SHP77 treated with DMSO at 0.1 percent for 48 hours (cell line): Measurements from ENCODE around the gene SPTBN1.
"Not testable (repeated sequence)": the region's sequence is repeated elsewhere in the genome, so short reads cannot be mapped to it uniquely, and the experiment has no call there.

ENCODE experiments used
- DNase-seq: peaks from one replicate; lab custom pipeline; 2025; lab: John Stamatoyannopoulos, UW

The SPTBN1 gene

DNA sequence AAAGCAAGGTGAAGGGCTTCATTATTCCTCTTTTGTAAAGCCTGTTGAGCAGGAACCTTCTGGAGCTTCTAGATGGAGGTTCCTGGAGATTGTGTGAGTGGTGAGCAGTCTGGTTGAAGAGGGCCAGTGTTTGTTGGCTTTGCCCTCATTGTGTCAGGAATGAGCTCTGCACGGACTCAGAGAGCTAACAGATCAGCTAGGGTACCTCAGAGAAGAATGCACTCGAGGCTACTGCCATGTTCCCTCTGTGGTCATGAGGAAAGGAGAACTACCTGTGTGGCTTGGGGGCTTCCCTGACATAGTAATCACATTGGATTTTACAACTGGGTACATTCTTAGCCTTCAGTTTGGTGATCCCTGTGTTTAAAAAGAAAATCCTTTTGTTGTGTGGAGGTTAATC, 46.6 kb downstream of the SPTBN1 start:
- no peak for DNase-seq

DNA sequence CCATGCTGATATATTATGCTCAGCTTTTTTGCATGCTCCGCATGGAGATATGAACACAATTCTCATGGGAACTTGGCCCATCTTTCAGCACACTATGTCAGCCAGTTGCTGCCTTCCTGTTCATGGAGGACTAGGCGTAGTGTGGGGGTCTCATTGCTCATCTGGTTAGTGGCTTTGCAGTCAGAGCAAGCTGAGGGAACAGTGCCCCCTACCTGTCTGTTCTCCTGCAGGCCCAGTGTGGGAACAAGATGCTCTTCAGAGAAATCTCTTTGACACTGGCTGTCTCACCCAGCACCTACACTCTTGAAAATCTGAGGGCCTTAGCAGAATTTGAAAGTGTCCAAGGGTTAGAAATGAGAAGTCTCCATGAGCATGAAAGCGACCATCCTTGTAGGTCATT, 47.1 kb downstream of the SPTBN1 start:
- peak; percentile 12 for DNase-seq

DNA sequence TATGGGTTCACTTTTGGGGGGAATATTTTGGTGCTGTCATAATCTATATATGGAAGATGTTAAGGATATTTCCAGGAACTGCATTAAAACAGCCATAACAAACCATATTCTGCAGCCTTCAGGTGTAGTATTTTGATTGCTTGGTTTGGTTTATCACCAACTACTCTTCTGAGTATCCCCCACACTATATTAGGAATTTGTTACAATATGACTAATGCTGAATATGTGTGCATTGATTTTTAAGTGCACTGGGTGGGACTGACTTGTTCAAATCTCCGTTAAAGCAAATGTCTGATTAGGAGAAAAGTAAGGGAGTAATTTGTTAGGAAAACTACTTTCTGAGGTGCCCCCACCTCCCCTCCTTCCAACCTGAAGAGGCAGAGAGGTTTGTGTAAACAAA, 47.7 kb downstream of the SPTBN1 start:
- DNase-seq: no peak

DNA sequence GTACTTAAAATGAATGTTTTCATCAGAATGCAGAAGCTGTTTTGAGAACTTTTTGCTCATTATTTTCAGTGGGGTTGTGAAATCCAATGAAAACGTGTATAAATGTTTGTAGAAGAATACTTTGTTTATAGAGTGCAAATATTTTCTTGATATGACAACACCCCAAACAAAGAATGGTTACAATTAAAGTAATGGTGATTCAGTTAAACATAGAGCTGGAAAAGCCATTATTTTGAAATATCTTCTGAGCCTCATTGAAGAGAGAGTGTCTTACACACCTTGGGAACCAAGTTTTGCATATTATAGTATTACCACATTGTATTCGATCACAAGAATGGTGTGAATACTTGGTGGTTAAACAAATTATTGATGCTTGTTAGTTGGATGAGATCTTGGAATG, 48.7 kb downstream of the SPTBN1 start:
- no peak for DNase-seq

DNA sequence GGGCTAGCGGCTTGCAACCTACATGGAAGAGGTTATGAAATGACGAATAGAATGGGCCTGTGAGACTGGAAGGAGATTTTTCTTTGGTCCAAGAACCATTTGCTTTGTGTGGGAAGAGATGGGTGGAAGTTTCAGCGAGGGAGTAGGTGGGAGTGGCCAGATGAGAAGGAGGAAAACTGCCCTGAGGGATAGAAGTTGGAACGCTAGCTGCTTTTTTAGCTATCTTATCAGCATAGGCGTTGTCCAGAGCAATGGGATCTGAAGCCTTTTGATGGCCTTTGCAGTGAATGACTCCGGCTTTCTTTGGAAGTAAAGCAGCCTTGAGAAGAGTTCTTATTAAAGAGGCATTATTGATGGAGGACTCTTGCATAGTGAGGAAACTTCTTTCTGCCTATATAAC, 52.4 kb downstream of the SPTBN1 start:
- DNase-seq: no peak

DNA sequence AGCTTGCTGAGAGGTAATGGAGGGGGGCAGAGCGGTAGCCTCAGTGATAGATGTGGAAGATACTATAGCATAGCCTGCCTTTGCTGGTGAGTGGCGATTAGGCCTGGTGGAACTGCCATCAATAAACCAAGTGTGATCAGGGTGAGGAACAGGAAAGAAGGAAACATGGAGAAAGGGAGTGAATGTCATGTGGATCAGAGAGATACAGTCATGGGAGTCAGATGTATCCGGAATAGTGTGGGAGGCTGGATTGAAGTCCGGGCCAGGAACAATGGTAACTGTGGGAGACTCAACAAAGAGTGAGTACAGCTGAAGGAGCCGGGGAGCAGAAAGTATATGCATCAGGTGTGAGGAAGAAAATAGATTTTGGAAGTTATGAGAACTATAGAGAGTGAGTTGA, 52.9 kb downstream of the SPTBN1 start:
- not testable (repeated sequence) for DNase-seq

DNA sequence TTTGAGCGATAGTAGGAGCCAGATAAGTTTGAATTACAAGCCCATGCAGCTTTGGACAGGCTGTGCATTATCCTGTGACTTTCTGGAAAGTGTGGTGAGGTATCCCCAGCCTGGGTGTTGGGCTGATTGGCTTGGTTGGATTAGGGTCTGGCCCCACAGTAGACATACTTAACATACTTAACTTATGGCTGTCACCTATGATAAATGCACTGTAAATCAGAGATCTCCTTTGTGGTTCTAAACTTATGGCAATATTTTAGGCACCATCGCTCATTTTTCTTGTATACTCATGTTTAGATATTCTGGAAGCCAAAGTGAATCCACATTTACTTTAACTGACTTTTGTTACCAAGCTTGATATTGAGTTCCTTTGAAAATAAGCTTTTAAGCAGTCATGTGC, 54.8 kb downstream of the SPTBN1 start:
- no peak for DNase-seq

DNA sequence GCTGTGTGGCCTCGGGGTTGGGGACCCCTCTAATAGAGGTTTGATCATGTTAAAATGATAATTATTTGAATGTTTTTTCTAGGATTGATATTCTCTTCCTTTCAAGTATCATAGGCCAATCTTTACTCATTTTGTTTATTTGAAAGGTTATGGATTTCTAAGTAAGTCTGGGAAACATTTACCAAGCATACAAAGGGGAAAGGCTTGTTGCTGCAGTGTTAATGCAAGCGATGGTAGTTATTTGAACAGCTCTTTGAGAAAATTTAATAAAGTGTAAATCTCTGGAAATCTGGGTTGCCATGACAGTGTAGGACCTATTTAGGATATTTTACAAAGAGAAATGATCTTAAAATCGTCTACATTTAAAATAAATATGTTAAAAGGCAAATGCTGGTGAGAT, 56.1 kb downstream of the SPTBN1 start:
- no peak for DNase-seq

DNA sequence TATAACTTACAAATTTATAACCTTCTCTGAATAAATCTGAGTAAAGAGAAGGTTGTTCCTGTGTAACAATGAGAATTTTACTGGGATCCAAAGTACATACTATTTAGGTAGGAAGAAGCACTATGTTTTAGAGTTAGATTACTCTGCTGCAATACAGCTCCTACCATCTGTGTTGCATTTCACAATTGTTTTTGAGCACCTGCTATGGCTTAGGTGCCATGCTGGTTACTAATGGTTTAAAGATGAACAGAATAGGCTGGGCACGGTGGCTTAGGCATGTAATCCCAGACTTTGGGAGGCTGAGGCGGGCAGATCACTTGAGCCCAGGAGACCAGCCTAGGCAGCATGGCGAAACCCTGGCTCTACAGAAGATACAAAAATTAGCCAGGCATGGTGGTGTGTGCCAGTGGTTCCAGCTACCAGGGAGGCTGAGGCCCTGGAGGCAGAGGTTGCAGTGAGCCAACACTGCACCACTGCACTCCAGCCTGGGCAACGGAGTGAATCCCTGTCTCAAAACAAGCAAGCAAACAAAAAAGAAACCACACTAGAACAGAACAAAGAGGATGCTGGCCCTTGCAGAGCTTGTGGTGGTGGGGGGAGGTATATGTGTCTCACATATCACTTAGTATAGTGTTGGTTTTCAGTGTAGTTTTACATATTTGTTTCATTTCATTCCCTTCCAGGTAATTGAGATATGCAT, 56.7 kb downstream of the SPTBN1 start:
- DNase-seq: no peak

DNA sequence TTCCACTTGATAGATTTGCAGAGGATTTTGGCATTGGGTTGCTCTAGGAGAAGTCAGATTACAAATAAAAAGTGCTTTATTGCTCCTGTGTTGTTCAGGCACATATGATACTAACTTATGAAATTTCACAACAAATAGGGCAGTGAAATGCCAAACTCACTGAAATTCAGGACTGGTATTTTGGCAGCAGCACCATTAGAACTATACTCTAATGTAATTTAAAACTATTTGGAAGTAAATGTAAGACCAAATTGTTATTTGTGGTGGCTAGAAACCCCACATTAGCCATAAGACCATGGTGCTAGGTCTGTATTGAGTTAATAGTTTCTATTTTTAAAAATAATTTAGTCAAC, 57.2 kb downstream of the SPTBN1 start:
- DNase-seq: no peak

DNA sequence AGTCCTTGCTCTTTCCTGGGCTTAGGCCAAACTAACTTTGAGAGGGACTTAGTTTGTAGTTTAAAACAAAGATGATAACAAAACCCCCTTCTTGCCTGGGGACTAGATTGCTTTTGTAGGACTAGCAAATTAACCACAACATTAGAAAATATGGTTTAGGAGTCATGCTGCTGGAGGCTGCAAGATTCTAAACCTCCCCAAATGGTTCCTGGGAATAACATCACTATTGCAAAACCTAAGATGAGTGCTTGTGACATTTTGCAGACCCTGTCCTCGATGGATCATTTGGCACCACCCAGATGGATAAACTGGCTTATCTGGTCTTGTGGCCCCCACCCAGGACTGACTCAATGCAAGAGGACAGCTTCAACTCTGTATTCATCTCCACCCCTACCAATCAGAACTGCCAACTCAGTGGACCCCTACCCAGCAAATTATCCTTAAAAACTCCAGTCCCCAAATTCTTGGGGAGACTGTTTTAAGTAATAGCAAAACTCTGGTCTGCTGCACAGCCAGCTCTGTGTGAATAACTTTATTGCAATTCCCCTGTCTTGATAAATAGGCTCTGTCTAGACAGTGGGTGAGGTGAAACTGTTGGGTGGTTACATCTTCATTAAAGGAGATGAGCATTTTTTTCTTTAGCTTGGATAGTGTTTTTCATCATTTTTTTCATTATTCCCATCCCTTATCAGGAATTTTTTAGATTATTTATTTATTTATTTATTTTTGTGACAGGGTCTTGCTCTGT, 58.9 kb downstream of the SPTBN1 start:
- DNase-seq: no peak

DNA sequence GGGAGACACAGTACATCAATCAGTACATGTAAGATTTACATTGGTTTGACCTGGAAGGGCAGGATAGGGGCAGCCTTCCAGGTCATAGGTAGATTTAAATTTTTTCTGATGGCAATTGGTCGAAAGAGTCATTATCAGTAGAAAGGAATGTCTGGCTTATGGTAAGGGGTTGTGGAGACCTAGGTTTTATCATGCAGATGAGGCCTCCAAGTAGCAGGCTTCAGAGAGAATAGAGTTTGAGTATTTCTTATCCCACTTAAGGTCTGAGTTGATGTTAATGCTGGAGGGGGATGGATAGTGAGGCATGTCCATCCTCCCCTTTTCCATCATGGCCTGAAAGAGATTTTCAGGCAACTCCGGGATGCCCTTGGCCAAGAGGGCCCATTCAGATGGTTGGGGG, 60.7 kb downstream of the SPTBN1 start:
- no peak for DNase-seq

DNA sequence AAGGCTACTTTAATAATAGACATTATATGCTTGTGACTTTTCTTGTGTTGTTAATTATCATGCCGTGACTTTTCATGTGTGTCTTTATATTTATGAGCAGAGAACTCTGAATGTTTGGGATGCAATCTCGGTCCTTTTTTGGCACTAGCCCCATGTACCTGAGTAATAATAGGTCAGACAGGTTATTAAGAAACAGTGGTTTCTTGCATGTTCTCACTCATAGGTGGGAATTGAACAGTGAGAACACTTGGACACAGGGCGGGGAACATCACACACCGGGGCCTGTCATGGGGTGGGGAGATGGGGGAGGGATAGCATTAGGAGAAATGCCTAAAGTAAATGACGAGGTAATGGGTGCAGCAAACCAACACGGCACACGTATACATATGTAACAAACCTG, 61.9 kb downstream of the SPTBN1 start:
- DNase-seq: not testable (repeated sequence)

DNA sequence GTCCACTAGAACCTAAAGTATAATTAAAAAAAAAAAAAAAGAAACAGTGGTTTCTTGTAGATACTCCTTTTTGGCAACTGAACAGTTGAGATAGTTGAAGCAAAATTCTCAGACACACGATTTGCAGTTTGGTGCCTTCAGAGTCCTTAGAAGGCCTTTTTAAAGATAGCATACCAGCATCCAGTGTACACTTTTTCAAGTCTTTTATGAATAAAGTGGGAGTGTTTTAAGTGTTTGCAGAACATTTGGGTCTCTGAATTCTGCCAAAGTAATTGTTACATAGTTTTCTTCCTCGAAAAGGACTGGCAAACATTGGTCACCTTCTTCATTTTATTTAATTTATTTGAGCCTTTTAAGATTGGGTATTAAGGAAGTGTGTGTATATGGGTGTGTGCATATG, 62.3 kb downstream of the SPTBN1 start:
- no peak for DNase-seq

DNA sequence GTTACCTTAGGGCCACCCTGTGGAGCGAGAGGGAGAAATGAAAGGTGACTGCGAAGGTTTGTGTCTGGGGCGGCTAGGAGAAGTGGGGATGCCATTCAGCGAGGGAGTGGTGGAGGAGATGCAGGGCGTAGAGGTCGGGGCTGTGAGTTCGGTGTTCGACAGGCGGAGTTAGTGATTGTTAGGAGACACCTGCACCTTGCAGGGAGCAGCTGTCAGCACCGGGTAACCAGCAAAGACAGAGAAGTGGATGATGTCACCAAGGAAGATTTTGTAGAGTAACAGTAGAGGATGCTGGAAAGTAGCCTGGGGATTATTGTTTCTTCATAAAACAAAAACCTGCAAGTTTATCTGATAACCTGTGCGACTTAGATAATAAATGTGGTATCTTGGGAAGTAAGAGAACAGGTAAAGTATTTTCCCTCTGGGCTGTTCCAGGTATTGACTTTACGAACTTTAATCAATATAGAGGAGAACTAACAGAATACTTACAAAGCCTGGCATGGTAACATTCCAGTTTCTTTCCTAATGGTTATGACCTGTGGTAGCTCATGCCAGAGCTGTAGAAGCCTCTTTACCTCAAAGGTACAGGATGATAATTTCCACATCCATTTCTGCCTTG, 63.8 kb downstream of the SPTBN1 start:
- DNase-seq: no peak

DNA sequence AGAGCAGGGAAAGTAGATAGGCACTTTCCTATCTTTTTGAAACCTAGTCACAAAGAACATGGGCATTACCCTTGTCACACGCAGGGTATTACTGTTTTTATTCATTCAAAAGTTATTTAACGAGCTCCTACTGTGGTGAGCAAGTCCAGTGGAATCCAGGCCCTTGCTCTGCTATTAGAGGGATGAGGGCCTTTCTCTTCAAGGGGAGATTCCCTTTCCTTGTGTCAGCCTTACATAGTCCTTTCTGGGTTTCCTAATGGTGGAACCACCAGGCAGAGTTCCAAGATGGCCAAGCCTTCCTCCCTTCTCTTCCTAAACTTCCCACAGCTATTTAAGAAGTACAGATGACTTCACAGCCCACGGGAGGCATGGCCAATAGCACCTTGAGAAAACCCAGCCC, 64.6 kb downstream of the SPTBN1 start:
- no peak for DNase-seq

DNA sequence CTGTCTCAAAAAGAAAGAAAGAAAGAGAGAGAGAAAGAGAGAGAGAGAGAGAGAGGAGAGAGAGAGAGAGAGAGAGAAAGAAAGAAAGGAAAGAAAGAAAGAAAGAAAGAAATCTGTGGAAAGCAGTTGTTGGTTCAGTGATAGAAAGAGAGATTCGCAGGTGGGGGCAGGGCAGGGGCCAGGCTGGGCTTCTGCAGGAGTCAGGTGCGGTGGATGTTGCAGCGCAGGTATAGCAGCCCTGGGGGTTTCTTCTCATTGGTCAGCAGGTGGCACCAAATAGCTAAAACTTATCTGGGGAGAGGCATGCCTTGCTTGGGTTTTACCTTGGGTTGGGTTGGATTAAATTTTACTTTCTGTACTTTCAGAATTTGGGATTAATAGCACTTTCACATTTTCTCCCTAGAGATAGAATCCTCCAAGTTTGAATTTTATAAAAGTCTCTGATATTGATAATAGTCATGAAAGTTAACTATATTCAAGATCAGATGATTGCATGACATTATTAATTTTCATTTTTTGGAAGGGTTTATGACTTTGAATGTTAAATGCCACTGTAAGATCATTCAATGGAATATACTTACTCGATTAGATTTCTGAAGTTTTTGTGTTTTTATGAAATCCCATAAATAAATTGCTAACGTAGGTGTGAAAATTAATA, 66.6 kb downstream of the SPTBN1 start:
- DNase-seq: peak; percentile 55

DNA sequence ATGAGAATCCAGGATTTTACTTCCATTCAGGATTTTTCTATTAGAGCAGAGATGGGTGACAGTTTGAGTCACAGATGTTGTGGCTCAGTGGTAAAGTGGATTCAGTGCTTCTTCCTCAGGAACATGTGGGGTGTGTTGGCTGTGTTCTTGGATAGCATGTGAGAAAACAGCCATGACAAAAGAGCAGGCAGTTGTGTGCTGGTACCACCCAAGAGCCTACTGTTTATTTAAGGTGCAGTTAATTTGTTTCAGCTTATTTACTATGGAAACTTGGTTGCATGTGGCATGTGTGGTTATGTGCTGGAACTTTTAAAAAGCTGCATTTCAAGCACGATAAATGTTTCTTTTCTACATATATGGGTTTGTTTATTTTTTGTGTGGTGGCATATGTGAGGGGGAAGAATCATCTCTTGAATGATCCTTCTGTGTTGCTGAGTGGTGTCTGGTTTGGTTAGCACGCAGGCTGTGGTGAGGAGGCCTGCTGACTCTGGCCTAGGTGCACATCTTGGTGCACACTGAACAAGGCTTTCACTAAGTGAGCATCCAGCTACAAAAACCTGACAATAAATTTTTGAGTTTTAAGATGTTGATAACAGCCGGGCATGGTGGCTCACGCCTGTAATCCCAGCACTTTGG, 67.3 kb downstream of the SPTBN1 start:
- DNase-seq: no peak

DNA sequence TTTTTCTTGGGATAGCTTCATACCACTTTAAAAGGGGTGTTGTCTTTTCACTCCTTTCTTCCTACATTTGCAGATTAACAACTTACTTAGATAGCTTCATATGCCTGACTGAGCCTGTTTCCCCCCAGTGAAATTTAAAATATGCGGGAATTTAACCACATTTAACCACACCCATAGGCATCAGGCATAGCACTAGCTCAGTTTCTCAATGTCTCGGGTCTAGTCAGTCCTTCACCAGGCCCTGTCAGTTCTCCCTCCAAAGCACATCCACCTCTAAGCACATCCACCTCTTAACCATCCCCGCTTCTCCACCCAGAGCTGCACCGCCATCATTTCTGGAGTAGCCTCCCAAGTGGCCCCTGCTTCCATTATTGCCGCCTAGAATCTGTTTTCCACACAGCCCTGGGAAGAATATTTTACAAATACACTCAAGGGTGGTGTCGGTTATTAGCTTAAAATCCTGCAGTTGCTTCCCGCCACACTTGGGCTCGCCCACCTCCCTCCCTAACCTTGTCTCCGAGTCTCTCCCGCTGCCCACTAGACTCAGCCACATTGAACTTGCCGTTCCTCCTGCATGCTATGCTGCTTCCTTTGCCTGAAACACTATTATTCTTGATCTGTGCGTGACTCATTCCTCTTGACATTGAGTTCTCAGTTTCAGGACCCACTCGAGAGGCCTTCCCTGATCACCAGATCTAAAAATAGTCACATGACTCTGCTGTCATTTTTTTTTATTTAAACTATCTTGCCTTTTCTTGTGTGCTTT, 68.3 kb downstream of the SPTBN1 start:
- DNase-seq: peak; percentile 34

DNA sequence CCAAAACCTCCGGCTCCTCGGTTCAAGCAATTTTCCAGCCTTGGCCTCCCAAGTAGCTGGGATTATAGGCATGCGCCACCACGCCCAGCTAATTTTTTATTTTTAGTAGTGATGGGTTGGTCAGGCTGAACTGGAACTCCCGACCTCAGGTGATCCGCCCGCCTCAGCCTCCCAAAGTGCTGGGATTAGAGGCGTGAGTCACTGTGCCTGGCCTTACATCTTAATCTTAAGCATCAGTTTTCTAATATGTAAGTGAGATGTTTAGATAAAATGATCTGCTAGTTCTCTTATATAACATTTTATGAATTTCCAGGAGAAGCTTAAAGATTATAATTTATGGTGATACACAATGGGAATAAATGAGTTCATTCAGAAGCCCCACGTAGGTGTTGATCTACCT, 69.2 kb downstream of the SPTBN1 start:
- no peak for DNase-seq

DNA sequence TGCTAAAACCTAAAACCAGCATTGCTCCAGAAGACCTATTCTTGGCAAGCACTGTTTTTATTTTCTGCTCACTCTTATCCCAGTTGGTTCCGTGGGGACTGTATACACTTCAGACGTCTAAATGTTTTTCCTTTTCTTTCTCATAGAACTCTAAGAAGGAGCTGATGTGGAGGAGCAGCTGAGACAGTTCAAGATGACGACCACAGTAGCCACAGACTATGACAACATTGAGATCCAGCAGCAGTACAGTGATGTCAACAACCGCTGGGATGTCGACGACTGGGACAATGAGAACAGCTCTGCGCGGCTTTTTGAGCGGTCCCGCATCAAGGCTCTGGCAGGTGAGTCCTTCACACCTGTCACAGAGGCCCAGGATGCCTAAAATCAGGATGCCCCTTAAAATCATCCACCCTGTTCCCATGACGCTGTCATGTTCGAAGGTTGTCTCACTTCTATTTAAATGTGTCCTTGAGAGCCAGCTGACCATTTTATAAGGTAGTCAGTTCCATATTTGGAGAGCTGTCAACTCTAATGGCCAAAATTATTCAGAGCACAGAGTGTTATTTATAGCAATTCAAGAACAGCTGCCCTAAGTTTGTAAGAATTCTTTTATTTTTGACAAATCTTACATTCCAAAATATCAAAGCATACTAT, 70.2 kb downstream of the SPTBN1 start:
- DNase-seq: no peak
